GM19025 (cell line): Measurements from ENCODE around the gene STX1A.
"Not testable (repeated sequence)": the region's sequence is repeated elsewhere in the genome, so short reads cannot be mapped to it uniquely, and the experiment has no call there.

Experiments
- ATAC-seq: cut with Tn5 transposase; IDR thresholded peaks from one replicate; pipeline ENCODE4 v1.9.1; 2021; ENCODE audit warnings: mild to moderate bottlenecking, low read depth, moderate library complexity; ENCODE audit not compliant: unreplicated experiment

STX1A gene

GRCh38 chr7:73660594-73660993, 58.9 kb downstream of the STX1A start:
- ATAC-seq, result not testable (repeated sequence)

- ATAC-seq, result no peak
Measured at GRCh38 chr7:73659983-73660382, 59.5 kb downstream of the STX1A start.

- ATAC-seq, result not testable (repeated sequence)
Measured at GRCh38 chr7:73655309-73655708, 64.2 kb downstream of the STX1A start.

- ATAC-seq, result no peak
Measured at GRCh38 chr7:73652541-73652949, 66.9 kb downstream of the STX1A start.

- ATAC-seq, result no peak
Measured at GRCh38 chr7:73650524-73650923, 68.9 kb downstream of the STX1A start.

GRCh38 chr7:73649576-73649975, 69.9 kb downstream of the STX1A start:
- ATAC-seq, result no peak
